HG02623 (cell line): ENCODE data around the gene COL5A2.
A peak's percentile ranks its signal among the peaks of the same experiment; 100 is the strongest.

Experiments used
- ATAC-seq: cut with Tn5 transposase; IDR thresholded peaks from one replicate; pipeline ENCODE4 v1.9.1; 2021; ENCODE audit warnings: moderate library complexity; ENCODE audit not compliant: unreplicated experiment

The COL5A2 gene

GRCh38 chr2:189109921-189110397, 69.6 kb downstream of the COL5A2 start:
- peak; percentile 91 for ATAC-seq

- no peak for ATAC-seq
Measured at GRCh38 chr2:189104934-189105333, 74.6 kb downstream of the COL5A2 start.

- ATAC-seq: no peak
Measured at GRCh38 chr2:189102735-189103134, 76.8 kb downstream of the COL5A2 start.

- no peak for ATAC-seq
Measured at GRCh38 chr2:189097934-189098333, 81.6 kb downstream of the COL5A2 start.

- ATAC-seq: no peak
Measured at GRCh38 chr2:189096769-189097447, 82.7 kb downstream of the COL5A2 start.

- no peak for ATAC-seq
Measured at GRCh38 chr2:189095101-189095500, 84.5 kb downstream of the COL5A2 start.

- no peak for ATAC-seq
Measured at GRCh38 chr2:189092936-189093335, 86.6 kb downstream of the COL5A2 start.

GRCh38 chr2:189091253-189091652, 88.3 kb downstream of the COL5A2 start:
- no peak for ATAC-seq

- no peak for ATAC-seq
Measured at GRCh38 chr2:189088591-189089205, 90.9 kb downstream of the COL5A2 start.

- ATAC-seq: no peak
Measured at GRCh38 chr2:189086710-189087109, 92.9 kb downstream of the COL5A2 start.

GRCh38 chr2:189086250-189086649, 93.3 kb downstream of the COL5A2 start:
- ATAC-seq: no peak

GRCh38 chr2:189083606-189084005, 96.0 kb downstream of the COL5A2 start:
- ATAC-seq: no peak

GRCh38 chr2:189083106-189083505, 96.5 kb downstream of the COL5A2 start:
- ATAC-seq: no peak

GRCh38 chr2:189082376-189082975, 97.1 kb downstream of the COL5A2 start:
- no peak for ATAC-seq

GRCh38 chr2:189076572-189076971, 103.0 kb downstream of the COL5A2 start:
- no peak for ATAC-seq

GRCh38 chr2:189076120-189076519, 103.4 kb downstream of the COL5A2 start:
- ATAC-seq: no peak

- no peak for ATAC-seq
Measured at GRCh38 chr2:189074506-189074905, 105.1 kb downstream of the COL5A2 start.

- no peak for ATAC-seq
Measured at GRCh38 chr2:189072036-189072435, 107.5 kb downstream of the COL5A2 start.

GRCh38 chr2:189069855-189070619, 109.5 kb downstream of the COL5A2 start:
- no peak for ATAC-seq

GRCh38 chr2:189066037-189066436, 113.5 kb downstream of the COL5A2 start:
- no peak for ATAC-seq

- no peak for ATAC-seq
Measured at GRCh38 chr2:189060096-189060642, 119.4 kb downstream of the COL5A2 start.
